GM21529 (cell line): ENCODE data around the gene USE1.

Experiments
- ATAC-seq: cut with Tn5 transposase; IDR thresholded peaks from one replicate; pipeline ENCODE4 v1.9.1; 2021; ENCODE audit not compliant: unreplicated experiment

USE1 gene

DNA sequence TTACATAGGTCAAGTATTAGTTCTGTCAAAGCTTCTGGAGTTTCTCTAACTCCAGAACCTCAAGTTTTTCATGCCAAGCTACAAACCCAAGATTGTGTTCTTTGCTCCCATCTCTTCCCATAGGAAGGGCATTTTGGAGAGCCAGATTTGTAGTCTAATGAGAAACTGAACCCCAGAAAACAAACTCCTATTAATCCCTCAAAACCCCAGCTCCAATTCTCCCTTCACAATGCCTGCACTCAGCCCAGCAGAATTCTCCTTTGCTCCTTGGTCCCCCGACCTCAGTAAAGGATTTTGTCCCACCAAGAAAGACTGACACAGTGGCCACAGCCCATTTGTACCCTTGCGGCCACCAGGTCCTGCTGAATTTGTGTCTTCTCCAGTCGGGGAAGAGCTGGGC is 41.0 kb downstream of the USE1 start:
- no peak for ATAC-seq

DNA sequence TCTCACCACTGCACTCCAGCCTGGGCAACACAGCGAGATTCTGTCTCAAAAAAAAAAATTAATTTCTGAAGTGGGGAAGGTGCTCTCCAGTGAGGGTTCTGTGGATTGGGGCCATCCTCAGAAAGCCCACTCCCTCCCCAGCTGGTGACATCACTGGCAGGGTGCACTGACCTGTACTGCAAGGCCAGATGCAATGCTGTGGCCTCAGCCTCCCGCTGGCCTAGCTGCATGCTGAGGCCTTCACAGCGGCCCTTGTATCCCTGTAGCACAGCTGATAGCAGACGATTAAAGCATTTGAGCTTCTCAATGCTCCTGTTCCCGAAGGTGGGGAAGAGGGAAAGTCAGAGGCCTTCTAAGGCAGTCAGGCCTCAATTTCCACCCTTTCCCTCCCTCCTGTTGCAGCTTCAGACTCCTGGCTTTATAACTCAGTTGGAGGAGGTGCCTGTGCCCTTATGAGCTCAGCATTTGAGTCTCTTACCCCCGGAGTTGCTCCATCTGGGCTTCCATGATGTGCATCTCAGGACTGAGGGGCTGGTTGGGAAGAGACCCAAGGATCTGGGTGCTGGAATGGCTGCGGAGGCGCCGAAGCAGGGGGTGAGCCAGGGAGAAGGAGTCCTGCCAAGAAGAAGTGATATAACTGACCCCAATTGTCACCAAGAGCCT is 44.1 kb downstream of the USE1 start:
- no peak for ATAC-seq

DNA sequence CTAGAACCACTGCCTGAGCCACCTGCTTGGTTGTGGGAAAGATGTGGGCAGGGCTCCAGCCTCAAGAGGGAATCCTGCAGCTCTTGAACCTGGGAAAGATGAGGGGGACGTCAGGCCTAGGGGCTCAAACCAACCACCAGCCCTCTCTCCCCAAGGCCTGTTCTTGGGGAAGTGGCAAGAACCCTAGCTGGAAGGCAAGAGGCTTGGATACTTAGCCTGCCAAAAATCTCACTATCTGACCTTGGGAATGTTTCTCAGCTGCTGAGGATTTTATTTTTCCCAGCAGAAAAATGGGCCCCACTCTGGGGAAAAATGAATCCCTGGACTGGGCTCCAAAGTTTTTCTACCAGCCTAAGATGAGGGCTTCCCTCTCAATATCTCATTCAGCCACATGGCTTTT is 44.8 kb downstream of the USE1 start:
- ATAC-seq = no peak

DNA sequence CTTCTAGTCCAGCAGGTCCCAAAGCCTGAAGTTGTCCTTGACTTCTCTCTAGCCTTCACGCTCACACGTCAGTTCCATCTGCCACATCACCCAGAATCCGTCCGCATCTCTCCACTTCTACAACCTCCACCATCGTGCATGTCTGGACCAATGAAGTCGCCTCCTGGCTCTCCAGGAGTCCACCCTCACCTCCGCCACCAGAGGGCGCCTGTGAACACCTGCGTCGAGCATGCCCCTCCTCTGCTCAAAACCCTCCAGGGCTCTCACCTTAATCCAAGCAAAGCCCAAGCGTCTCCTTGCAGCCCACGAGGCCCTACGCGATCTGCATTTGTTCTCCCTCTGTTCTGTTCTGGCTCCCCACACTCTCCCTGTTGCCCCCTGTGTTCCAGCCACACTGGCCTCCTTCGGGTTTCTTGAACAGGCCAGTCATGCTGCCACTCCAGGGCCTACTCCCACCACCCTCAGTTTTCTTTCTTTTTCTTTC is 45.7 kb downstream of the USE1 start:
- ATAC-seq = peak; percentile 86

DNA sequence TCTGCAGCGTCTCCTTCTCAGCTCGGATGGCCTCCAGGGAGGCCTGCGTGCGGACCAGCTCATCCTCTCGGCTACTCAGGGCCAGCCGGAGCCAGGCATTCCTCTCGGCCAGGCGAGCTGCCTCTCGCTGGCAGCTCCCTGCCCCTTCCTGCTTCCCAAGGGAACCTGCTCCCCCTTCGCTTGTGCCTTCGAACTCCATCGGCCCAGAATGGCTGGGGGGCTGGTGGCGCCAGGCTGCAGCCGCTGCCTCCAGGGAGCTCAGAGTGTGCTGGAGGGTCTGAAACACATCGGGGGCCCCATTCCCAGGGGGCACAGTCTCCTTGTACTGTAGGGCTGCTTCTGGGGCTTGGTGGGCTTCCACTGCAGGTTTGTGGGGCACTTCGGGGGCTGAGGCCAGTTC is 47.4 kb downstream of the USE1 start:
- no peak for ATAC-seq

DNA sequence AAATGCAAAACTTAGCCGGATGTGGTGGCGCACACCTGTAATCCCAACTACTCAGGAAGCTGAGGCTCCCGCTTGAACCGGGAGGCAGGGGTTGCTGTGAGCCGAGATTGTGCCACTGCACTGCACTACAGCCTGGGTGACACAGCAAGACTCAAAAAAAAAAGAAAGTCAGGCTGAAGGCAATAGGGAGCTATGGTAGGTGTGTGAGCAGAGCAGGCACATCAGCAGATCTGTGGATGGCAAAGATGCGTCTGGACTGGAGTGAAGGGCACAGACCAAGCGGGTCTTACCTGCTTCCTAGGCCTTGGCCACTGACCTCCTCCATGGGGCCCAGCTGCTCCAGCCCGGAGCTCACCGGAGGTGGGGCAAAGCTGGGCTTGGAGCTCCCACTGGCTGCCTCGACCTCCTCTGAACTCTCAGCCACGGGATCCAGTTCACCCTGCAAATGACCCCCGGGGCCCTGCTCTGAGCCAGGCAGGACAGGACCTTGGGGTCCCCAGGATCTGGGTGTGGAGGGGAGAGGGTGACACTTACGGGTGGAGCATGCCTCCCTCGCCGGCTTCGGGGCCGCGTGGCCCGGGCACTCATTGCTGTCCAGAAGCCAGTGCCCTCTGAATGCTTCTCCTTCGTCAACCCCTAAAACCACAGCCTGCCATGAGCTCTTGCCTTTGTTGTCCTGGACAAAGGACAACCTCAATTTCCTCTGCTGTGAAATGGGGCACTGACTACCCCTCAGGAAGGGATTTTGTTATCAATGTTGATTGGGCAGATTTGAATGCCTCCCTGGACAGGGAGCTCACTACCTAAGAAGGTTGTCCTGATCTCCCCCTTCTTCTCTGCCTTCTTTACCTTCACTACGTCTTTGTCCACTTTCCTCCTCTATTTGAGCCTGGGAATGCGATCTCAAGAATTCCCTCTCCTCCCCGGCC is 48.8 kb downstream of the USE1 start:
- ATAC-seq = no peak

DNA sequence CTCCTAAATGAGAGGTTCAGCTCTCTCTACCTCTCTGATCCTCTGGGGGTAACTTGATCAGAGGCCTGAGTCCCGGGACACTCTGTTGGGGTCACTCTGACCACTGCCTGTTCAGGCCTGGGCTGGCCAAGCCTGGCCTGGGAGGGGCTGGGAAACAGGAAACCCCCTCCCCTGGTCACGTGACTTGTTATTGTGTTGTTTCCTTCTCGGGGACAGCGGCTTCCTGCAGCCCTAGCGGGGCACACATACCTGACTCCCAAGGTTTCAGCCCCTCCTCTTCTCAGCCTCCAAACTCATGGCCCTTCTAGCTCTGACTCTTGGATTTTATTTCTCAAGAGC is 49.5 kb downstream of the USE1 start, which contains the start of gene USHBP1:
USHBP1 (minus strand) TSS at position 105 of the 339 bp plus-strand sequence. CDS start 446 bp downstream, outside the sequence.
- ATAC-seq = no peak

DNA sequence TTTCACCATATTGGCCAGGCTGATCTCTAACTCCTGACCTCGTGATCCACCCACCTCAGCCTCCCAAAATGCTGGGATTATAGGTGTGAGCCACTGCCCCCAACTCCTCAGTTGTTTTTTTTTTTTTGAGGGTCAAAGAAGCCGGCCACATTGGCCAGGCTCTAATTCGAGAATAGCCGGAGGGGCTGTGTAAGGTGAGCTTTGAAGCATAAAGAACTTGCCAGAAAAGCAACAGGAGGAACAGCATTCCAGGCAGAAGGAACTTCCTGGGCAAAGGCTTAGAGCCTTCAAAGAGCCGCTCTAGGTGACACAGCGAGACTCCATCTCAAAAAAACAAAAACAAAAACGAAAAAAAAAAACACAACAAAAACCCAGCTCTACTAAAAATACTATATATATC is 50.9 kb downstream of the USE1 start:
- no peak for ATAC-seq

DNA sequence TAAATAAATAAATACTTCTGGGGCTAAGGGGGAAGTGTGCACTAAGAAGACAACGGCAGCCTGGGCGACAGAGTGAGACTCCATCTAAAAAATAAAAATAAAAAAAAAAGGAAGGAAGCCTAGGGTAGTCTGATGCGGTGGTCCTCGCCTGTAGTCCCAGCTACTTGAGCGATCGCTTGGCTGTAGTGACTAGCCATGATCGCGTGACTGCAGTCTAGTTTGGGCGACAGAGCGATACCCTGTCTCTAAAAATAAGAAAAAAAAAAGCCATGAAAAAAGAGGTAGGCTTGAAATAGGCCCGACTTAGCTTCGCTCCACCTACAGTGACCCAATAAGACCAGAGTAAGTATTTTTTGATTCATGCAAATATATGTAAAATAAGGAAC is 51.4 kb downstream of the USE1 start:
- ATAC-seq = no peak

DNA sequence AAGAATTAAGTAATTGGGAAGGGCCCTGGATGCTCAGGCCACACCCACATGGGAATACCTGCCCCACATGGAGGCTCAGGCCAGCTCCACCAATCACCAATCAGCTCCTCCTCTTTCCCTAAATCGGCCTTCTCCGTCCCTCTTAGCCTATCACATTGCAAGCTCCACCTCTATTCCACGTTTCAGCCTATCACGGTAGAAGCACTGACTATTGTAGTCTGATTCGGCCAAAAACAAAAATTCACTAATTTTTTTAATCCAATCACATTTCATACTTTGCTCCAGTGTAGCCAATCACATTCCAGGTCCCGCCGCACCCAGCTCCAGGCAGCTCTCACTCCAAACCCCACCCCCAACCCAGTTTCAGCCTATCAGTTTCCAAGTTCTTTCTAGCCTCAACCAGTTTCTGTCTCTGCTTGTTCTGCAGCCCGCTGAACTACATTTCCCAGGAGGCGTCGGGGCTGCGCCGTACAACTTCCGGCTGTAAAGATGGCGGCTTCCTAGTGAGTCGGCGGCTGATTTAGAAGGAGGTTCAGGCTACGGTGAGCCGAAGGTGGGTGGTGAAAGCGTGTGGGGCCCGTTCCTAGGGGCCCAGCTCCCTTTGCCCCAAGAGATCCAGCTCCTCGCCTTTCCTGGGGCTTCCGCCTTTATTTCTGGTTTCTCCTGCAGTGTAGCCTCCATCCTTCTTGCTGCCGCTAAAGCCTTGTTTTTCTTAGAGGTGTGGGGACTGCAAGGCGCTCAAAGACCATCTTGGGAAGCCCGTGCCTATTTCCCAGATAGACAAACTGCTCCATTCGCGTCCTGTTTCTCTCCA is 52.0 kb downstream of the USE1 start, which contains the start of gene BABAM1:
BABAM1 (plus strand) TSS at position 469 of the 814 bp plus-strand sequence. CDS start 1,364 bp downstream, outside the sequence.
- peak; percentile 91 for ATAC-seq

DNA sequence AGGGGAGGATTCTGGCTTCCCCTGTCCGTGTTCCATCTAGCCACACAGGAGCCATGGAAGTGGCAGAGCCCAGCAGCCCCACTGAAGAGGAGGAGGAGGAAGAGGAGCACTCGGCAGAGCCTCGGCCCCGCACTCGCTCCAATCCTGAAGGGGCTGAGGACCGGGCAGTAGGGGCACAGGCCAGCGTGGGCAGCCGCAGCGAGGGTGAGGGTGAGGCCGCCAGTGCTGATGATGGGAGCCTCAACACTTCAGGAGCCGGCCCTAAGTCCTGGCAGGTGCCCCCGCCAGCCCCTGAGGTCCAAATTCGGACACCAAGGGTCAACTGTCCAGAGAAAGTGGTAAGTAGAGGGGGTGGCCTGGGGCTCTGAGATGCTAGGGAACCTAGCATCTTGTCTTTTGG is 53.6 kb downstream of the USE1 start:
- ATAC-seq = no peak
